CD4-positive, alpha-beta T cell treated with Interleukin-12 subunit alpha and Interleukin-12 subunit beta, for 1 hour (primary cell): ENCODE data around the gene ASAP2.

ENCODE experiments used
- DNase-seq: peaks from one replicate; pipeline ENCODE4 v3.0.0-alpha.2; 2020

ASAP2 gene

GRCh38 chr2:9184361-9184760 lies 22.3 kb upstream of the ASAP2 start:
- DNase-seq = no peak

- DNase-seq = no peak
These were observed 18.9 kb upstream of the ASAP2 start for GRCh38 chr2:9187620-9188214.

- no peak for DNase-seq
These were observed 17.8 kb upstream of the ASAP2 start for GRCh38 chr2:9188823-9189222.

- DNase-seq = no peak
These were observed 16.7 kb upstream of the ASAP2 start for GRCh38 chr2:9189901-9190300.

GRCh38 chr2:9191041-9191481 lies 15.6 kb upstream of the ASAP2 start:
- no peak for DNase-seq

GRCh38 chr2:9192712-9193111 lies 13.9 kb upstream of the ASAP2 start:
- no peak for DNase-seq

- no peak for DNase-seq
These were observed 12.3 kb upstream of the ASAP2 start for GRCh38 chr2:9194352-9194751.

- DNase-seq = no peak
These were observed 10.0 kb upstream of the ASAP2 start for GRCh38 chr2:9196637-9197036.

GRCh38 chr2:9197916-9198315 lies 8.7 kb upstream of the ASAP2 start:
- DNase-seq = no peak

GRCh38 chr2:9199716-9200632 lies 6.6 kb upstream of the ASAP2 start:
- no peak for DNase-seq

- DNase-seq = no peak
These were observed 6.0 kb upstream of the ASAP2 start for GRCh38 chr2:9200633-9201015.

GRCh38 chr2:9201185-9201891 lies 5.3 kb upstream of the ASAP2 start:
- no peak for DNase-seq

GRCh38 chr2:9203006-9203405 lies 3.6 kb upstream of the ASAP2 start:
- no peak for DNase-seq

GRCh38 chr2:9203876-9204275 lies 2.7 kb upstream of the ASAP2 start:
- DNase-seq = no peak

GRCh38 chr2:9204939-9205338 lies 1.7 kb upstream of the ASAP2 start:
- DNase-seq = no peak

GRCh38 chr2:9205486-9205885 lies 1.1 kb upstream of the ASAP2 start:
- no peak for DNase-seq

GRCh38 chr2:9206991-9207640 lies 504 bp downstream of the ASAP2 start:
- no peak for DNase-seq

- no peak for DNase-seq
These were observed 1.2 kb downstream of the ASAP2 start for GRCh38 chr2:9207641-9208311.

GRCh38 chr2:9208875-9209274 lies 2.3 kb downstream of the ASAP2 start:
- DNase-seq = no peak

GRCh38 chr2:9210030-9210429 lies 3.4 kb downstream of the ASAP2 start:
- no peak for DNase-seq

GRCh38 chr2:9211496-9211895 lies 4.9 kb downstream of the ASAP2 start:
- DNase-seq = no peak

- no peak for DNase-seq
These were observed 5.5 kb downstream of the ASAP2 start for GRCh38 chr2:9212010-9212635.
